NCI-H187 (cell line): ENCODE results near the gene GAPVD1.
A peak's percentile ranks its signal among the peaks of the same experiment; 100 is the strongest.
"Not testable (repeated sequence)": the region's sequence is repeated elsewhere in the genome, so short reads cannot be mapped to it uniquely, and the experiment has no call there.

Experiments
- DNase-seq, 2 experiments: peaks; one replicate each; lab custom pipeline; 2025; lab: John Stamatoyannopoulos, UW

Gene GAPVD1

GRCh38 chr9:125304273-125304672 is 42.6 kb downstream of the GAPVD1 start:
- no peak for DNase-seq

- no peak for DNase-seq
Observed at GRCh38 chr9:125312411-125312810, 50.8 kb downstream of the GAPVD1 start.

- not testable (repeated sequence) for DNase-seq
Observed at GRCh38 chr9:125316359-125316758, 54.7 kb downstream of the GAPVD1 start.

- no peak for DNase-seq
Observed at GRCh38 chr9:125317704-125318103, 56.1 kb downstream of the GAPVD1 start.

GRCh38 chr9:125321496-125321895 is 59.9 kb downstream of the GAPVD1 start:
- no peak for DNase-seq

- DNase-seq: no peak
Observed at GRCh38 chr9:125323615-125324014, 62.0 kb downstream of the GAPVD1 start.

- no peak for DNase-seq
Observed at GRCh38 chr9:125325826-125326225, 64.2 kb downstream of the GAPVD1 start.

GRCh38 chr9:125329978-125330377 is 68.4 kb downstream of the GAPVD1 start:
- no peak for DNase-seq

- no peak for DNase-seq
Observed at GRCh38 chr9:125330587-125330986, 69.0 kb downstream of the GAPVD1 start.

DNA sequence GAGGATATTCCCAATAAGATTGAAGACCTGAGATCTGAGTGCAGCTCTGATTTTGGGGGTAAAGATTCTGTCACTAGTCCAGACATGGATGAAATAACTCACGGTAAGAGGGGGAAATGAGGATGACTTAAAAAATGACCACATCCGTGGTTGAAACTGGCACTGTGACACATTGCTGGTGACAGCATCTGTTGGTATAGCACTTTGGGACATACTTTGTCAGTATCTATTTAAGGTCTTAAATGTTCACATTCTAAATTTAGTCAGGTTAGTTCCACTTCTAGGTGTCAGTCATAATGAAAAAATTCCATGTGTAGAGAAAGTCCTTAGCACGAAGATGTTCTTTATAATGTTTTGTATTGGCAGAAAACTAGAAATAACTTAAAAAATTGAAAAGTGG is 70.9 kb downstream of the GAPVD1 start:
- no peak for DNase-seq

GRCh38 chr9:125337236-125337635 is 75.6 kb downstream of the GAPVD1 start:
- no peak for DNase-seq

GRCh38 chr9:125338929-125339328 is 77.3 kb downstream of the GAPVD1 start:
- DNase-seq: no peak

GRCh38 chr9:125341566-125341965 is 79.9 kb downstream of the GAPVD1 start:
- DNase-seq: no peak

DNA sequence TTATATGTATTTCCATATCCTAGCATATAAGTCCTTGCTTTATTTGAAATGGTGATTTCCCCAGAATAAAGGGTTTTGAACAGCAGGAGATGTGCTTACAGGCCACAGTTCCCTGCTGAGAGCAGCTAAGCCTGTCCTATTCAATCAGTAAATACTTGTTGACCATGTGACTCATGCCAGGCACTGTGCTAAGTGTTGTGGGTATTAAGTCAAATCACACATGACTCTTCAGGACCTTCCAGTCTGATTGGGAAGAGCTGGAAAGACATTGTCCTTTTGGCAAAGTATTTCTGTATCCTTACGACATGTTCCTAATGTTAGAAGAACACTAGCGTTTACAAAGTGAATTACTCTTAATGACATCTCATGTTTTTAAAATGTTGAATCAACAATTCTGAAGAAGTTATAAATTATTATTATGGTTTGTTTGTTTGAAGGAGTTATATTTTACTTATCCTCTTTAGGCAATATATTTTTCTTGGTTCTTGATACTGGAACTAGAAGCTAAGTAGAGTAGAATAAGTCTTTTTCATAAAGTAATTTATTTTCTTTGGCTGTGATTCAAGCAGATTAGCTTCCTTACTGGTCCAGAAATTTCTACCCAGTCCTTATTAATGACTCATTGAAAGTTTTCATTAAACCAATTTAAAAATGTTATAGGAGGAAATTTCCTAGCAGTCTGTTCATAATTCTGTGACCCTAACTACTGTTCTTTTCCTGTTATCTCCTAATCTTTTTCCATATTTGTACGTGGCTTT is 82.1 kb downstream of the GAPVD1 start:
- DNase-seq: peak in 1 of 2 experiments; percentile 6

DNA sequence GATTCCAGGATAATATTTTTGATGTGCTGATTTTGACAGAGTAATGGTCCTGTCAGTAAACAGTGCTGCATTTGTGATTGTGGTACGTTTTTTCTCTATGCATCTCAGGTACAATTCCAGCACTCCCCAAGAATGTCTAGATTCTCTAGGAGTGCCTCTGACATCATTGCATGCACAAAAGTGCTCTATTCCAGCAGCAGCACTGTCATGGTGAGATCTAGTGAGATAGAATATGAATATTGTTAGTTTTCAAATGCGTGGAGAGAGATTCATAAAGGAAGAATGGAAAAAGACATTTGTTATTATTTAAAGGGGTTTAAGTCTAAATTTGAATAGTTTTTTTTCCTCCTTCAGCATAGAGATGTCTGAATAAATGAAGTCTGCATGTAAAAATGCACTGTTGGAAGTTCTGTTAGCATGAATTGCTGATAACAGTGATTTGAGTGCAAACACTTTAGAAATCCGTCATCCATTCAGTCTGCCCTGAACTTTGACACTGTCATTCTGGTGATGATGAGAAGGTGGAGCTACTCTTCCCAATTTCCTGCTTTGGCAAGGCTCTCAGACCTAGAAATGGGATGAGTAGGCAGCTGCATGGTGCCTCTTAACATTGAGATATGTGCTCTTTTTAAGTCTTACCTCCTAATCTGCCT is 84.6 kb downstream of the GAPVD1 start:
- DNase-seq: no peak

DNA sequence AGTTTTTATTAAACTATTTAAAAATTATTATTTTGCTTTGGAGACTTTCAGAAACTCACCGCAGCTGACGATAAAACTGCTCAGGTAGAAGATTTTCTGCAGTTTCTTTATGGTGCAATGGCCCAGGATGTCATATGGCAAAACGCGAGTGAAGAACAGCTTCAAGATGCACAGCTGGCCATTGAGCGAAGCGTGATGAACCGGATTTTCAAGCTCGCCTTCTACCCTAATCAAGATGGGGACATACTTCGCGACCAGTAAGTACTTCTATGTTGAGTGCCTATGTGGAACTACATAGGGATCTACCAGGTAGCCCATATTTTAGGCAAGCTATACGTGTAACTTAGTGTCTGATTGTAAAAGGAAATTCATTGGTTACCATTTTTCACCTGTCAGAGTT is 94.0 kb downstream of the GAPVD1 start:
- DNase-seq: no peak

GRCh38 chr9:125356032-125356431 is 94.4 kb downstream of the GAPVD1 start:
- DNase-seq: no peak

DNA sequence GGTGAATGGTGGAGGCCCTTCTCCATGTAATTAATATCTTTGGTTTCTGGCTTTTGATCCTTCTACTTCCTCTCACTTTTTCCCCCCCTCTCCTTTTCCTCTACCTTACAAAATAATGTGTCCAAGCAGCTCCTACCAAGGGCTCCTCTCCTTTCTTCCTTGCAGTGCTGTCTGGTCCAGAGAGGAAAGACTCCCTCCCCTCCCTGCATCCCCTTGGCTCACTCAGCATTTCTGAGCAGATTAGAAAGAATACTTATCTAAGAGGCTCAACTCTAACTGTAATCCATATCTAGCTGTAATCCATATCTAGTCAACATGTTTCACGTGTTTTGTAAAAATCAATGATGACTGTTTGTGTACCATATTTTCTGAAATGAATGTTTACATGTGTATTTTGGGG is 97.4 kb downstream of the GAPVD1 start:
- DNase-seq: no peak

DNA sequence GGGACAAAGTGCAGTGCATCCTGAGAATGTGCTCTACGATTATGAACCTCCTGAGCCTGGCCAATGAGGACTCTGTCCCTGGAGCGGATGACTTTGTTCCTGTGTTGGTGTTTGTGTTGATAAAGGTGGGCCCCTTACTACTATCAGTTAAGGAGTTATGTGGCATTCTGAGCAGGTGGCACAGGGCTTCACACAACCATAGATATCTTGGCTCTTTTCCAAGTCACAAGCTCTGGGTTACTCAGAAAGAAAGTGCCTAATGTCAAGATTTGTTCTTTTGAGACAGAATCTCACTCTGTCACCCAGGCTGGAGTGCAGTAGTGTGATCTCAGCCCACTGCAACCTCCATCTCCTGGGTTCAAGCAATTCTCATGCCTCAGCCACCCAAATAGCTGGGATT is 99.0 kb downstream of the GAPVD1 start:
- DNase-seq: no peak

DNA sequence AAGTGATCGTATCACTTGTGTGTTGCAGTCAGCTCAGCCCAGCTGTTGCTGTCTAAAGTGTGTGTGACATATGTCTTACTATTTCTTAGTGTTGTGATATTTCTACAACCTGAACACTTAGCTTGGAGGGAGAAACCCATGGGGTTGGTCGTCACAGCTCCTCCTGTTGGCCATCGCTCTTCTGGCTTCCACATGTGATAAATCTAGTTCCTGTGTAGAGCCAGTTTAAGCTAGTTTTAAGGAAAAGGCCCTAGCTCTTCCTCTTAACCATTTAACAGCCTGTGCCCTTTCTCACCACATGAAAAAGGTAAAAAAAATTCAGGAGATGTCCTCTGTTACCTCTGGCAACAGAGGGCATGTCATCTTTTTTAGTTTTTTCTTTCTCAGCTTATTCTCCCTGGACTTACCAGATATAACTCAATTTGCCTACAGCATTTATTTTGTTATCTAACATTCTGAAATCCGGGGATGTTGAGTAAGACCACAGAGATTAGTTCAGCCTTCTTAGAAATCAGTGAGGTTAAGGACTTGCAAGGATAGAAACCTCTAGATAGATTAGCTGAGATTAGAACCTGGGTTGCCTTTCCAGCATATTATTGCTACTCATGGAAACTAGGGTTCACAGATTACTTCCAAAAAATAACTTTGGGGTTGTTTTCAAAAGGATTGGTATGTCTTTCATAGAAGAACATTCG is 100.4 kb downstream of the GAPVD1 start:
- no peak for DNase-seq

DNA sequence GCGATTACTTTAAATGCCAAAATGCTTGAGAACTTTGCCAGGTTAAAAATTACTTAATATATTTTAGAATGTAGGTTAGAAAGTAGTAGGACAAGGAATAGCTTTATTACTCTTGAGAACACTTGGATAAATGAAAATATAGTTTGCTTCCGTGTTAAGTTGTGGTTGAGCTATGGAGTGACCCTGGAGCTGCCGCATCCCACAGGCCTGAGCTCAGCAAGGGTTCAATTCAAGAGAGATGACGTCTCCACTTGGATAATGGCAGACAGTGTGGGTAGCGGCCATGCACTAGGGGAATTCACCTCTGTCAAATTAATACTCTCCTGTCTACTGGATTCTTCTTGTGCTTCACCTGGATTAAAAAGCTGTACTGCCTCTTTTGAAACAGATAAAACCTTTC is 105.0 kb downstream of the GAPVD1 start:
- DNase-seq: no peak

DNA sequence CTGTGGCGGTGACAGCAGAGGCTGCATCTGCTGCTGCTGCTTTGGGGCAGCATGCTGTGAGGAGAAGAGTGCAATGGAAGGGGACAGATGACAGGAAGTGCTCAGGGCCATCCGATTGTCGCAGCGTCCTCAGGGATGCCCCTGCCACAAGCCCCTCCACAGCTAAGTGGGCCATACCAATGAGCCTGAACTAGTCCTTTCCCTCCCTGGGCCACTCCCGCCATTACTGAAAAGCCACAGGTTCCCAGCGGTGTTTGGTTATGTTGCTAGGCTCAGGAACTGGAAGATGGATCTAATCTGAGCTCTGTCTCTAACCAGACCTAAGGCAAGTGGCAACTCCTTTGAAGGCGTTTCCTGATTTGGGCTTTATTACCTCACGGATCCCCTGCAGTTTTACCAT is 109.2 kb downstream of the GAPVD1 start:
- no peak for DNase-seq
